Lung (tissue), 12 donors: ENCODE measurements around the gene CLEC2D. TPM values are rescaled to one million over a fixed set of nuclear protein-coding genes. Genes with fewer than 3 reads are reported as not detected.
"Not testable (repeated sequence)": the region's sequence is repeated elsewhere in the genome, so short reads cannot be mapped to it uniquely, and the experiment has no call there.

ENCODE experiments used
- ATAC-seq: fragments of 200-7000 bp; cut with Tn5 transposase; one replicate; pipeline ENCODE4 v1.9.1; 2020; ENCODE audit warnings: moderate number of reproducible peaks; ENCODE audit not compliant: insufficient read depth, low FRiP score
- DNase-seq, 3 donors: peaks; one replicate each; pipeline ENCODE4 v3.0.0-alpha.2; 2013 to 2017
- H3K27ac ChIP-seq, 2 donors: one replicate each; pipeline ENCODE4 v1.5.1; 2013; ENCODE audit warnings: mild to moderate bottlenecking in 2 of 2, moderate library complexity in 2 of 2, control low read depth in 1 of 2, inconsistent platforms in 1 of 2, low read depth in 1 of 2, low read length in 1 of 2
- H3K27me3 ChIP-seq, 3 donors: one replicate each; pipeline ENCODE4 v1.5.1; 2013; ENCODE audit warnings: low read length in 2 of 3; ENCODE audit not compliant: control insufficient read depth in 3 of 3, insufficient read depth in 3 of 3
- H3K36me3 ChIP-seq, 4 donors: one replicate each; pipeline ENCODE4 v1.5.1; 2013; ENCODE audit warnings: low read length in 4 of 4, mild to moderate bottlenecking in 1 of 4, moderate library complexity in 1 of 4; ENCODE audit not compliant: control insufficient read depth in 4 of 4, insufficient read depth in 4 of 4
- H3K4me1 ChIP-seq, 5 donors: one replicate each; pipeline ENCODE4 v1.5.1; 2013; ENCODE audit warnings: low read length in 5 of 5, mild to moderate bottlenecking in 2 of 5, moderate library complexity in 1 of 5; ENCODE audit not compliant: control insufficient read depth in 5 of 5, insufficient read depth in 5 of 5
- H3K4me3 ChIP-seq: one replicate; pipeline ENCODE4 v1.5.1; 2013; ENCODE audit warnings: mild to moderate bottlenecking, control low read depth, moderate library complexity
- H3K9ac ChIP-seq, 2 donors: one replicate each; pipeline ENCODE4 v1.5.1; 2013; ENCODE audit warnings: low read length in 2 of 2, control low read depth in 1 of 2; ENCODE audit not compliant: insufficient read depth in 1 of 2
- H3K9me3 ChIP-seq, 4 donors: one replicate each; pipeline ENCODE4 v1.5.1; 2013; ENCODE audit warnings: low read length in 3 of 4, mild to moderate bottlenecking in 1 of 4, moderate library complexity in 1 of 4; ENCODE audit not compliant: control insufficient read depth in 4 of 4, insufficient read depth in 3 of 4
- CTCF ChIP-seq: IDR thresholded peaks from 2 replicates; pipeline ENCODE4 v1.5.1; 2012; ENCODE audit warnings: mild to moderate bottlenecking; ENCODE audit errors: control extremely low read depth, extremely low read depth
- WGBS, 2 donors: extraction: QIAGEN DNeasy Blood & Tissue Kit; methylation state at CpG; one replicate each; pipeline ENCODE4 v1.1.7; 2013; 5-methylcytosine and 5-hydroxymethylcytosine counted together
- polyA plus RNA-seq, 2 donors: library from polyadenylated mRNA; stranded (reverse); fragments of 200-250 nt; gene quantifications; one replicate each; pipeline ENCODE4 v1.2.1, GENCODE V29; 2013
- total RNA-seq, 2 donors: library from RNA; depleted of rRNA in 1 of 2; stranded (reverse); fragments of >200 nt in 1 of 2; gene quantifications; one replicate each; pipeline ENCODE4 v1.2.1, GENCODE V29; 2014 to 2021
- donor health status: control.
- donor health status: control.
- donor health status: Bipolar disorder and iron deficiency.
- donor health status: healthy.
- donor health status: DM: yes; HTN: yes; CAD: no.

The CLEC2D gene
- total and polyA plus RNA-seq, 4 donors: 4.4 to 30.5 (median 9.0) TPM

- H3K4me1 ChIP-seq: no peaks in the 10 kb centered on the region
- ATAC-seq (no peak), DNase-seq (no peak)
- H3K4me3 ChIP-seq: no peak overlapping the region
- H3K9ac ChIP-seq: no peak overlapping the region
- H3K27ac ChIP-seq: no peak overlapping the region
- no peaks in the 10 kb centered on the region for H3K36me3 ChIP-seq
- no peak for TF ChIP-seq CTCF
- WGBS, 2 donors: 96% methylated on average over 2 of the region's 2 CpGs
- H3K27me3 ChIP-seq: no peaks in the 10 kb centered on the region
- H3K9me3 ChIP-seq: no peaks in the 10 kb centered on the region
Observed at GRCh38 chr12:9640024-9640423, 29.5 kb upstream of the CLEC2D start.

GRCh38 chr12:9642606-9643265 is 26.8 kb upstream of the CLEC2D start:
- Histone ChIP-seq H3K36me3 (no peaks in the 10 kb centered on the region), H3K27ac (no peak overlapping the region), H3K9me3 (no peaks in the 10 kb centered on the region), H3K27me3 (no peaks in the 10 kb centered on the region), H3K4me3 (no peak overlapping the region), H3K4me1 (peaks cover 0 to 12% (median 0%) of the 10 kb centered on the region in 5 donors), H3K9ac (no peak overlapping the region)
- 87 to 92% methylated on average over 15 of the region's 15 CpGs for WGBS, 2 donors
- no peak for DNase-seq
- ATAC-seq: no peak
- no peak for TF ChIP-seq CTCF

- DNase-seq (no peak), ATAC-seq (no peak)
- H3K4me1 ChIP-seq: peaks cover 0 to 12% (median 0%) of the 10 kb centered on the region in 5 donors
- H3K4me3 ChIP-seq: no peak overlapping the region
- no peaks in the 10 kb centered on the region for H3K9me3 ChIP-seq
- no peaks in the 10 kb centered on the region for H3K27me3 ChIP-seq
- no peak for TF ChIP-seq CTCF
- H3K9ac ChIP-seq: no peak overlapping the region
- no peak overlapping the region for H3K27ac ChIP-seq
- H3K36me3 ChIP-seq: no peaks in the 10 kb centered on the region
Observed at GRCh38 chr12:9643266-9643660, 26.2 kb upstream of the CLEC2D start.

GRCh38 chr12:9644985-9645551 is 24.4 kb upstream of the CLEC2D start:
- H3K27me3 ChIP-seq, H3K9me3 ChIP-seq, H3K36me3 ChIP-seq, H3K27ac ChIP-seq, ATAC-seq, DNase-seq, H3K9ac ChIP-seq, H3K4me3 ChIP-seq: not testable (repeated sequence)
- WGBS, 2 donors: 80 to 88% methylated on average over 1 of the region's 1 CpG
- H3K4me1 ChIP-seq: peaks cover 0 to 21% (median 0%) of the 10 kb centered on the region in 5 donors
